Measurements from ENCODE around the gene BPIFB2. TPM values are rescaled to one million over a fixed set of nuclear protein-coding genes. Genes with fewer than 3 reads are reported as not detected.

The BPIFB2 gene
- polyA plus RNA-seq, 1 donor (not counting 4 experiments of a cell fraction or from before 2014, with no cell fraction given) = not detected

GRCh38 chr20:33026072-33026778 is 18.7 kb downstream of the BPIFB2 start:
- Histone ChIP-seq H3K27me3 (ENCODE audit: control insufficient read depth, extremely low read depth, insufficient read depth, low read length) (no peaks in the 10 kb centered on the region), H3K27ac (ENCODE audit: control insufficient read depth, insufficient read depth, low read length) (no peak overlapping the region), H2AFZ (ENCODE audit: control insufficient read depth, low read length) (no peak overlapping the region), H4K20me1 (ENCODE audit: control insufficient read depth, extremely low read depth, insufficient read depth, low read length) (no peaks in the 10 kb centered on the region), H3K79me2 (ENCODE audit: control insufficient read depth, insufficient read depth, low read length) (no peaks in the 10 kb centered on the region), H3K9ac (ENCODE audit: control insufficient read depth, extremely low read depth, insufficient read depth, low read length) (no peak overlapping the region), H3K4me3 (ENCODE audit: control insufficient read depth in 2 of 3, extremely low read depth in 1 of 3, insufficient read depth in 2 of 3, low read depth in 1 of 3, low read length in 3 of 3) (no peak overlapping the region), H3K9me1 (ENCODE audit: control insufficient read depth, extremely low read depth, insufficient read depth, low read length) (no peaks in the 10 kb centered on the region), H3K4me2 (ENCODE audit: control insufficient read depth, extremely low read depth, insufficient read depth, low read depth, low read length) (no peak overlapping the region), H3K4me1 (ENCODE audit: control insufficient read depth, extremely low read depth, insufficient read depth, low read length) (no peaks in the 10 kb centered on the region), H3K9me3 (ENCODE audit: control insufficient read depth, low read depth, low read length) (no peaks in the 10 kb centered on the region), H3K36me3 (ENCODE audit: control insufficient read depth in 2 of 2, extremely low read depth in 1 of 2, insufficient read depth in 2 of 2, low read length in 2 of 2) (no peaks in the 10 kb centered on the region)
- no peak for FAIRE-seq
- dilution Hi-C loops (cut with MboI; ENCODE audit: extremely low pct_ligation_motif_present, low sequenced_read_pairs) = no loop called here
- TF ChIP-seq, protein P1, sequence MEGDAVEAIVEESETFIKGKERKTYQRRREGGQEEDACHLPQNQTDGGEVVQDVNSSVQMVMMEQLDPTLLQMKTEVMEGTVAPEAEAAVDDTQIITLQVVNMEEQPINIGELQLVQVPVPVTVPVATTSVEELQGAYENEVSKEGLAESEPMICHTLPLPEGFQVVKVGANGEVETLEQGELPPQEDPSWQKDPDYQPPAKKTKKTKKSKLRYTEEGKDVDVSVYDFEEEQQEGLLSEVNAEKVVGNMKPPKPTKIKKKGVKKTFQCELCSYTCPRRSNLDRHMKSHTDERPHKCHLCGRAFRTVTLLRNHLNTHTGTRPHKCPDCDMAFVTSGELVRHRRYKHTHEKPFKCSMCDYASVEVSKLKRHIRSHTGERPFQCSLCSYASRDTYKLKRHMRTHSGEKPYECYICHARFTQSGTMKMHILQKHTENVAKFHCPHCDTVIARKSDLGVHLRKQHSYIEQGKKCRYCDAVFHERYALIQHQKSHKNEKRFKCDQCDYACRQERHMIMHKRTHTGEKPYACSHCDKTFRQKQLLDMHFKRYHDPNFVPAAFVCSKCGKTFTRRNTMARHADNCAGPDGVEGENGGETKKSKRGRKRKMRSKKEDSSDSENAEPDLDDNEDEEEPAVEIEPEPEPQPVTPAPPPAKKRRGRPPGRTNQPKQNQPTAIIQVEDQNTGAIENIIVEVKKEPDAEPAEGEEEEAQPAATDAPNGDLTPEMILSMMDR (optimal IDR thresholded peaks at IDR 0.05 in 1 of 3, IDR thresholded peaks at IDR 0.05 in 1 of 3, conservative IDR thresholded peaks at IDR 0.05 in 1 of 3; ENCODE audit: extremely low read depth in 1 of 3, insufficient read depth in 2 of 3, low read length in 3 of 3) = no peak
- no peak for TF ChIP-seq EZH2 (IDR thresholded peaks at IDR 0.05; ENCODE audit: low read length)
- DNase-seq (ENCODE audit: low read depth, low spot score) = no peak

DNA sequence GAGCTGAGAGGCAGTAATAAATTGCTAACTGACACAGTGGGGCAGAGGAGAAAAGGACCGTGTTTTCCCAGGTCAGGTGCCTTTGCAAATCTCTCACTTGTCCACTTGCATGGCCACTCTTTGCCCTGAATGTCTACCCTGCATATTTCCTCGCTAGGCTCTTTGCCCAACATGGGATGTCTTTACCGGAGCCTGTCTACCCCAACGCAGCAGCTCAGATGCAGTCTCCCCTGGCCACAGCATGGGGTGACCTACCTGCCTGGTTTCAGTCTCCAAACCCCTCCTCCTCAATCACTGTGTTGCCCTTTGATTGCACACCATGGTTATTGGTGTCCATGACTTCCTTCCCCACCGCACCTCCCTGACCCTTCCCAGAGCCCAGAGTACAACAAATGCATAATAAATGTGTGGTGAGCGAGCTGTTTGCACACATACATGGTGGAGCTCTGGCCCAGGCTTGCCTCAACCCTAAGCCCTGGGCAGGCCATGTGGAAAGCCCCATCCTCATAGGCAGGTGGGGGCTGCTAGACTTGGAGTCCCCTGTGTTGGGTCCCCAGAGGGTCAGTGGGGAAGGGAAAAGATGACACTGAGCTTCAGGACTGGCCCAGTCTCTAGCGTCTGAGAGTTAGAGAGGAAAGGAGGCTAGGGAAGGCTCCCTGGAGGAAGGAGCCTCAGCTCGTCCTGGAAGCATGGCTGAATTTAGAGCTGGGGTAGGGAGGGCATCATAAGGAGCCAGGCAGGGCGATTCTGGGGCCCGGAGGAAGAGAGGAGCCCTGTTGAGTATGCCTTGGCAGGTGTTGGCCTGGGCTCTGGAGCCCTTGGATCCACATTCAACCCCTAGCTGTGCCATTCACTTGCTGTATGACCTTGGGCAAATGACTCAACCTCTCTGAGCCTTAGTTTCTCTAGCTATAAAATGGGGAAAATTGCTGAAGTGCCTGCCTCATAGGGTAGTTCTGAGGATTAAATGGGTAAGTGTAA is 19.6 kb downstream of the BPIFB2 start:
- no peaks in the 10 kb centered on the region for H3K9me3 ChIP-seq (ENCODE audit: control insufficient read depth, low read depth, low read length)
- H3K36me3 ChIP-seq (ENCODE audit: control insufficient read depth in 2 of 2, extremely low read depth in 1 of 2, insufficient read depth in 2 of 2, low read length in 2 of 2) = no peaks in the 10 kb centered on the region
- dilution Hi-C loops (cut with MboI; ENCODE audit: extremely low pct_ligation_motif_present, low sequenced_read_pairs) = no loop called here
- H3K79me2 ChIP-seq (ENCODE audit: control insufficient read depth, insufficient read depth, low read length) = no peaks in the 10 kb centered on the region
- DNase-seq (ENCODE audit: low read depth, low spot score) (no peak), FAIRE-seq (no peak)
- no peaks in the 10 kb centered on the region for H3K27me3 ChIP-seq (ENCODE audit: control insufficient read depth, extremely low read depth, insufficient read depth, low read length)
- no peaks in the 10 kb centered on the region for H3K9me1 ChIP-seq (ENCODE audit: control insufficient read depth, extremely low read depth, insufficient read depth, low read length)
- TF ChIP-seq, protein P1 (optimal IDR thresholded peaks at IDR 0.05 in 1 of 3, IDR thresholded peaks at IDR 0.05 in 1 of 3, conservative IDR thresholded peaks at IDR 0.05 in 1 of 3; ENCODE audit: extremely low read depth in 1 of 3, insufficient read depth in 2 of 3, low read length in 3 of 3) = no peak
- TF ChIP-seq EZH2 (IDR thresholded peaks at IDR 0.05; ENCODE audit: low read length) = no peak
- H3K4me2 ChIP-seq (ENCODE audit: control insufficient read depth, extremely low read depth, insufficient read depth, low read depth, low read length) = no peak overlapping the region
- H3K4me1 ChIP-seq (ENCODE audit: control insufficient read depth, extremely low read depth, insufficient read depth, low read length) = no peaks in the 10 kb centered on the region
- no peak overlapping the region for H3K4me3 ChIP-seq (ENCODE audit: control insufficient read depth in 2 of 3, extremely low read depth in 1 of 3, insufficient read depth in 2 of 3, low read depth in 1 of 3, low read length in 3 of 3)
- no peak overlapping the region for H3K27ac ChIP-seq (ENCODE audit: control insufficient read depth, insufficient read depth, low read length)
- no peaks in the 10 kb centered on the region for H4K20me1 ChIP-seq (ENCODE audit: control insufficient read depth, extremely low read depth, insufficient read depth, low read length)
- H2AFZ ChIP-seq (ENCODE audit: control insufficient read depth, low read length) = no peak overlapping the region
- no peak overlapping the region for H3K9ac ChIP-seq (ENCODE audit: control insufficient read depth, extremely low read depth, insufficient read depth, low read length)

All from keratinocyte (primary cell).